Epidermal melanocyte (primary cell): ENCODE measurements around the gene PCSK7.

Source experiments
- DNase-seq: peaks from one replicate; pipeline ENCODE4 v3.0.0; 2011; ENCODE audit warnings: low spot score; ENCODE audit not compliant: insufficient read length

The PCSK7 gene

DNA sequence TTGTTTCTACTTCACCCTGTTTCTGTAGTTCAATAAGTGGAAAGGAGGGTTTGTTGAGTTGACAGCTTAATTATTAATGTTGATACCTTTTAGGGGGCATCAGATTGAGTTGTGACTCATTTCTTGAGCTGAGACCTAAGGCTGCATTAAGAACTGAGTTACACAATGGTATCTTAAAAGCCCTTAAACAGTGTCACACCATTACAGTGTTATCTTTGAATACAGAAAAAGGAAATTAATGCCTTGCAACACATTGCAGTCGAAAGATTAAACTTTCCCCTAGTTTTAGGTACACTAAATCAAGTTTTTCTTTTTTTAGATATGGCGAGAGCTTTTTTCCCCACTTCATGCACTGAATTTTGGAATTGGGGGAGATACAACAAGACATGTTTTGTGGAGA, 71.0 kb downstream of the PCSK7 start:
- DNase-seq, result no peak

DNA sequence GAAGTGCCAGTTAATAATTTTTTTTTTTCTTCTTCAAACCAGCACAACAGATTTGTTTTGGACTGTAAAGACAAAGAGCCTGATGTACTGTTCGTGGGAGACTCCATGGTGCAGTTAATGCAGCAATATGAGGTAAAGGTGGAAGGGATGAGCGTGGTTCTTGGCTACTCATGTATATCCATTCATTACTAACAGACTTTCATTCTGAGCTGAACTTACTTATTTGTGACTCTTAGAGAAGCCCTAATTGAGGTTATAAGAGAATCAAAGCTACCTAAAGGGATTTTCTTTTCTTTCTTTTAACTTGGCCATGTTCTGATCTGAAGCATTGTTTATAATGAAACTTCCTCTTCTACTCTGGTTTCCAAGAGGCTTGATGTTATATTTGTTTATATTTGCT, 72.0 kb downstream of the PCSK7 start:
- DNase-seq, result no peak

DNA sequence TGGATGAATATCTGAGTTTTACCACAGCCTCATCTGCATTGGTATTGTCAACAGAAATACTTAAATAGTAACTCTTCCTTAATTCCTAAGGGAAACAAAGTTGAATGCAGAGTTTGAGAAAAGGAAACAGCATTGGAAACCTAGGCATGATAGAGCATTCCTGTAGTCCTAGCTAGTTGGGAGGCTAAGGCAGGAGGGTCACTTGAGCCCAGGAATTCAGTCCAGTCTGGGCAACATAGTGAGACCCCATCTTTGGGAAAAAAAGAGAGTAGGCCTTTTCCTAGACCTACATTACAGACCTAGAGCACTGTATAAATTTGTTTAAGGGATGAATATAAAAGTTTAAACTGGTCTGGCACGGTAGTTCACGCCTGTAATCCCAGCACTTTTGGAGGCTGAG, 74.4 kb downstream of the PCSK7 start:
- DNase-seq, result no peak

DNA sequence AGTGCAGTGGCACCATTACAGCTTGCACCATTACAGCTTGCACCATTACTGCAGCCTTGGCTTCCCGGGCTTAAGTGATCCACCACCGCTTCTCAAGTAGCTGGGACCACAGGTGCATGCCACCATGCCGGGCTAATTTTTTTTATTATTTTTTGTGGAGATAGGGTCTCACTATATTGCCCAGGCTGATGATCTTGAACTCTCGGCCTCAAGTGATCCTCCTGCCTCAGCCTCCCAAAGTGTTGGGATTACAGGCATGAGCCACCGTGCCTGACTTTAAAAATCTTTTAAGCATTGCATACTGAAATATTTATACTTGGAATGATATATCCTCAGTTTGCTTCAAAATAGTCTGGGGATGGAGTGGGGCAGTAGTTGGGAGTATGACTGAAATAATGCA, 77.4 kb downstream of the PCSK7 start:
- DNase-seq, result no peak
